Endodermal cell (in vitro differentiated cells): ENCODE measurements around the gene C1orf35. TPM values are rescaled to one million over a fixed set of nuclear protein-coding genes. Genes with fewer than 3 reads are reported as not detected.

Experiments used
- DNase-seq: peaks from one replicate; pipeline ENCODE4 v3.0.0-alpha.2; 2017
- H3K27ac ChIP-seq: 2 replicates; pipeline ENCODE4 v1.5.1; 2013; ENCODE audit warnings: mild to moderate bottlenecking, low read depth, low read length, moderate library complexity
- H3K27me3 ChIP-seq: 2 replicates; pipeline ENCODE4 v1.6.1; 2013; ENCODE audit warnings: mild to moderate bottlenecking, low read length, moderate library complexity; ENCODE audit not compliant: insufficient read depth, control insufficient read depth, poor library complexity, severe bottlenecking
- H3K36me3 ChIP-seq: 2 replicates; pipeline ENCODE4 v1.7.0; 2013; ENCODE audit warnings: mild to moderate bottlenecking, low read length, moderate library complexity; ENCODE audit not compliant: control insufficient read depth, insufficient read depth
- H3K4me1 ChIP-seq: one replicate; pipeline ENCODE4 v1.7.0; 2013; ENCODE audit warnings: low read length; ENCODE audit not compliant: control insufficient read depth, insufficient read depth
- H3K4me3 ChIP-seq: 2 replicates; pipeline ENCODE4 v1.5.1; 2013; ENCODE audit warnings: mild to moderate bottlenecking, low read length, moderate library complexity
- H3K9ac ChIP-seq: 2 replicates; pipeline ENCODE4 v1.6.1; 2013; ENCODE audit warnings: mild to moderate bottlenecking, low read length, moderate library complexity; ENCODE audit not compliant: poor library complexity, severe bottlenecking; ENCODE audit errors: extremely low read depth
- H3K9me3 ChIP-seq: 2 replicates; pipeline ENCODE4 v1.6.1; 2013; ENCODE audit warnings: mild to moderate bottlenecking, low read length, moderate library complexity; ENCODE audit not compliant: control insufficient read depth
- H3K27ac Mint-ChIP-seq: 2 replicates; pipeline ENCODE4 v1.8.0; 2020; ENCODE audit warnings: mixed read lengths
- H3K27me3 Mint-ChIP-seq: 2 replicates; pipeline ENCODE4 v1.8.0; 2021; ENCODE audit warnings: mild to moderate bottlenecking, mixed read lengths; ENCODE audit not compliant: insufficient read depth
- H3K36me3 Mint-ChIP-seq: 2 replicates; pipeline ENCODE4 v1.8.0; 2020; ENCODE audit warnings: low read depth, mixed read lengths
- H3K4me1 Mint-ChIP-seq: 2 replicates; pipeline ENCODE4 v1.8.0; 2020; ENCODE audit warnings: mixed read lengths
- H3K4me3 Mint-ChIP-seq: 2 replicates; pipeline ENCODE4 v1.8.0; 2020; ENCODE audit warnings: mild to moderate bottlenecking, moderate library complexity, mixed read lengths
- H3K9me3 Mint-ChIP-seq: 2 replicates; pipeline ENCODE4 v1.8.0; 2020; ENCODE audit warnings: mild to moderate bottlenecking, mixed read lengths
- CTCF ChIP-seq: fragments of 200-600 bp; sonication (generic); conservative IDR thresholded peaks from 2 replicates; pipeline ENCODE4 v1.5.0; 2021; ENCODE audit warnings: antibody characterized with exemption, mild to moderate bottlenecking
- WGBS, 2 experiments: methylation state at CpG; one replicate each; pipeline versions ENCODE4 v1.1.5 to v1.1.7; 2013; ENCODE audit warnings: missing lambda C conversion rate in 2 of 2, mixed read lengths in 1 of 2; ENCODE audit not compliant: insufficient coverage in 1 of 2, insufficient read length in 1 of 2; 5-methylcytosine and 5-hydroxymethylcytosine counted together
- total RNA-seq, 2 donors: library from RNA; stranded (reverse); fragmentation: NEBNext Ultra II Directional in 1 of 2; extraction: Animal tissue kit (Norgen Biotek cat#: 25700) in 1 of 2; gene quantifications; 2 replicates in 1 of 2; 3 replicates in 1 of 2; pipeline ENCODE4 v1.2.1, GENCODE V29; 2021

Gene C1orf35
- total RNA-seq, 2 donors from 2014 or later, result 31.6 to 34.0 TPM

DNA sequence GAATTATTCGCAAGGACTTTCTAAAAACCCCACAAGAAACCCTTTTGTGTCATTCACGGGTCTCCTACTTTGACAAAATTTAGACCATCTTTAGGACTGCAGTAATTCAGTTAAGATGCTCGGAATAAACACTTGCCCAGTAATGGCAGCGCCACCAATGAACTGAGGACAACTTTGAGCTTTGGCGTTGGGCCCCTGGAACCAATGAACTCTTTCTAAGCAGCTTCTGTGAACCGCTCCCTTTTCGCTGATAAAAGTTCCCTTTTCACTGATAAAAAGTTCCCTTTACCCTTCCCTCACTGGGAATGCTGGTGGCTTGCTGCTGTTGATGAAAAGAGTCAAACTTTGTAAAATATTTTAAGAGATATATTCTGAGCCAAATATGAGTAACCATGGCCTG, 7.4 kb upstream of the C1orf35 start:
- Mint-ChIP-seq H3K4me1 (peaks cover 12% of the 10 kb centered on the region), H3K27ac (no peak overlapping the region), H3K9me3 (peaks cover 12% of the 10 kb centered on the region), H3K36me3 (peaks cover 11% of the 10 kb centered on the region), H3K27me3 (peaks cover 4% of the 10 kb centered on the region), H3K4me3 (peak overlapping the region; percentile 84)
- no peak for DNase-seq
- peak overlapping the region; percentile 93 for H3K9ac ChIP-seq
- no peak overlapping the region for H3K27ac ChIP-seq
- peaks cover 14% of the 10 kb centered on the region for H3K9me3 ChIP-seq
- no peak for TF ChIP-seq CTCF
- peaks cover 5% of the 10 kb centered on the region for H3K4me1 ChIP-seq
- H3K36me3 ChIP-seq, result peaks cover 14% of the 10 kb centered on the region
- H3K4me3 ChIP-seq, result peak overlapping the region; percentile 94
- 89 to 95% methylated on average over 7 of the region's 7 CpGs for WGBS, 2 experiments
- H3K27me3 ChIP-seq, result no peaks in the 10 kb centered on the region

DNA sequence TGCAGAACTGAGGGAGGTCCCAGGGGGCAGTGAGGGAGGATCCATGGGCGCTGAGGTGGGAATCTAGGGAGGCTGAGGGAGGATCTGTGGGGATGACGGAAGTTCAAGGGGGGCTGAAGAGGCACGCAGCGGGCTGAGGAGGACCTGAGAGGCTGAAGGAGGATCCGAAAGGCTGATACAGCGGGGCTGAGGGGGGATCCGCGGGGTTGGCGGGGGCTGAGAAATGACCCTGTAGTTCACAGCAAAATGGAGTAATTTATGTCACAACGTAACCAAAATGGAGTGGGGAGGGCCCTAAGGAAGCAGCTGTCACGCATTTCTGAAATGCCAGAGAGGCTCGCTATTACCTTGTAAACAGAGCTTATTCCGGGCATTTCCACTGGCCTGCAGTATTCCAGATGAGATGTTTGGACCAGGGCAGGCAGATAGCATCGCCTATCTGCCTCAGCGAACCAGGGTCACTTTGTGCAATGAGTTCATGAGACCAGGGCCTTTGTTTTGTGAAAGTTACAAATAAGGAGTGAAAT, 6.9 kb upstream of the C1orf35 start:
- Mint-ChIP-seq H3K4me3 (peak overlapping the region; percentile 84), H3K27me3 (peaks cover 4% of the 10 kb centered on the region), H3K4me1 (peaks cover 12% of the 10 kb centered on the region), H3K9me3 (peaks cover 7% of the 10 kb centered on the region), H3K36me3 (peaks cover 11% of the 10 kb centered on the region), H3K27ac (peak overlapping the region; percentile 94)
- peaks cover 8% of the 10 kb centered on the region for H3K9me3 ChIP-seq
- no peak overlapping the region for H3K27ac ChIP-seq
- WGBS, 2 experiments, result 50 to 51% methylated on average over 13 to 15 of the region's 15 CpGs
- H3K4me3 ChIP-seq, result peak overlapping the region; percentile 94
- H3K27me3 ChIP-seq, result no peaks in the 10 kb centered on the region
- peaks cover 14% of the 10 kb centered on the region for H3K36me3 ChIP-seq
- TF ChIP-seq CTCF, result no peak
- H3K9ac ChIP-seq, result peak overlapping the region; percentile 93
- peak; percentile 46 for DNase-seq
- H3K4me1 ChIP-seq, result peaks cover 5% of the 10 kb centered on the region

- H3K4me1 Mint-ChIP-seq, result peaks cover 12% of the 10 kb centered on the region
- H3K4me1 ChIP-seq, result peaks cover 5% of the 10 kb centered on the region
- H3K36me3 Mint-ChIP-seq, result peaks cover 13% of the 10 kb centered on the region
Measured at GRCh38 chr1:228109073-228109961, 6.2 kb upstream of the C1orf35 start, which contains the start of gene MRPL55. TSS of gene MRPL55 (minus strand) at chr1:228109299. CDS start at chr1:228108260, 1,039 bp downstream.

More at GRCh38 chr1:228109073-228109961, 6.2 kb upstream of the C1orf35 start, which contains the start of gene MRPL55:
- TF ChIP-seq CTCF, result no peak
- peak within 1 kb of the TSS; percentile 84 for H3K4me3 Mint-ChIP-seq
- DNase-seq, result peak; percentile 100
- H3K9me3 ChIP-seq, result peaks cover 7% of the 10 kb centered on the region
- peak within 1 kb of the TSS; percentile 93 for H3K9ac ChIP-seq
- no peaks in the 10 kb centered on the region for H3K27me3 ChIP-seq
- H3K27ac Mint-ChIP-seq, result peak within 1 kb of the TSS; percentile 94
- peaks cover 4% of the 10 kb centered on the region for H3K27me3 Mint-ChIP-seq
- peaks cover 2% of the 10 kb centered on the region for H3K9me3 Mint-ChIP-seq
- H3K27ac ChIP-seq, result peak within 1 kb of the TSS; percentile 58
- H3K4me3 ChIP-seq, result peak within 1 kb of the TSS; percentile 94
- WGBS, 2 experiments, result 1% methylated on average over 32 to 66 of the region's 66 CpGs
- H3K36me3 ChIP-seq, result peaks cover 14% of the 10 kb centered on the region
